Activated B cell treated with CpG ODN at 0.5 μM for 24 hours (primary cell): ENCODE data around the gene ECI2. TPM values are rescaled to one million over a fixed set of nuclear protein-coding genes. Genes with fewer than 3 reads are reported as not detected.
A peak's percentile ranks its signal among the peaks of the same experiment; 100 is the strongest.

Source experiments
- ATAC-seq: fragments of 200-7000 bp; cut with Tn5 transposase; one replicate; pipeline ENCODE4 v1.10.0; 2021; ENCODE audit warnings: low read depth, mild to moderate bottlenecking, moderate library complexity
- CTCF ChIA-PET: fragments of 350-600 bp; sonication (Branson Sonifier 250); formaldehyde crosslinking; loops from one replicate; lab custom pipeline; 2021; ENCODE audit warnings: antibody characterized with exemption; lab: Charles Lee
- POLR2A ChIA-PET: fragments of 350-600 bp; sonication (Branson Sonifier 250); formaldehyde crosslinking; loops from one replicate; lab custom pipeline; 2021; ENCODE audit warnings: antibody characterized with exemption; lab: Charles Lee
- DNase-seq: peaks from one replicate; pipeline ENCODE4 v3.0.0; 2022
- H3K27ac Mint-ChIP-seq: one replicate; pipeline ENCODE4 v1.8.0; 2020; ENCODE audit warnings: mixed read lengths
- H3K27me3 Mint-ChIP-seq: one replicate; pipeline ENCODE4 v1.8.0; 2021; ENCODE audit warnings: mixed read lengths
- H3K36me3 Mint-ChIP-seq: one replicate; pipeline ENCODE4 v1.8.0; 2021; ENCODE audit warnings: low read depth, mixed read lengths
- H3K4me1 Mint-ChIP-seq: one replicate; pipeline ENCODE4 v1.8.0; 2021; ENCODE audit warnings: mixed read lengths
- H3K4me3 Mint-ChIP-seq: one replicate; pipeline ENCODE4 v1.8.0; 2020; ENCODE audit warnings: mild to moderate bottlenecking, mixed read lengths
- H3K9me3 Mint-ChIP-seq: one replicate; pipeline ENCODE4 v1.8.0; 2020; ENCODE audit warnings: mixed read lengths
- intact Hi-C: fragments of 100-400 bp; cut with micrococcal nuclease; formaldehyde crosslinking; loops from one replicate; pipeline ENCODE4 v1.15.1; 2024
- total RNA-seq: library from RNA; stranded (reverse); gene quantifications from 2 replicates; pipeline ENCODE4 v1.2.3, GENCODE V29; 2022
- TF ChIP-seq, protein P1 (sequence below): fragments of 200-600 bp; IDR thresholded peaks from one replicate; pipeline ENCODE4 v1.8.0; 2022; ENCODE audit warnings: antibody characterized with exemption, mild to moderate bottlenecking

ECI2 gene
- total RNA-seq, 1 donor from 2014 or later: 15.8 TPM

DNA sequence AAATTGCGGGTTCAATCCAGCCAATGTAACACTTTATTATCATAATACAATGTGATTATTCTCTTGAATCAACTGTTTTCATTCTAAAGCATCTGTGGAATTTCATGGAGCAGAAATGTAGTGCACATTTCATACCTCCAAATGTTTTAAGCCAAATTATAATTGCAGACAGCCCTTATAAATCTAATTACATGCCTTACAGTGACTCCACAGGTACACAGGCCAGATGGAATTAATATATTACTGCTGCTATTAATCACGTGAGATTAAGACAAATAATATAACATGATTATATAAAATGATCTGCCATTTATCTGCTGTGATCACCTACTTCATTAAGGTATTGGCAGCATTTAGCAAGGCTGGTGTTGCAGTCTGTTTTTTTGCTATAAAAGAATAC is 9.7 kb upstream of the ECI2 start:
- H3K27me3 Mint-ChIP-seq: peaks cover 7% of the 10 kb centered on the region
- ATAC-seq: no peak
- no peak for DNase-seq
- no peaks in the 10 kb centered on the region for H3K4me1 Mint-ChIP-seq
- ChIA-PET CTCF (no interaction called here), POLR2A (no interaction called here)
- intact Hi-C loops: no loop called here
- no peaks in the 10 kb centered on the region for H3K36me3 Mint-ChIP-seq
- H3K9me3 Mint-ChIP-seq: no peaks in the 10 kb centered on the region
- H3K4me3 Mint-ChIP-seq: no peak overlapping the region
- H3K27ac Mint-ChIP-seq: no peak overlapping the region
- TF ChIP-seq, protein P1, sequence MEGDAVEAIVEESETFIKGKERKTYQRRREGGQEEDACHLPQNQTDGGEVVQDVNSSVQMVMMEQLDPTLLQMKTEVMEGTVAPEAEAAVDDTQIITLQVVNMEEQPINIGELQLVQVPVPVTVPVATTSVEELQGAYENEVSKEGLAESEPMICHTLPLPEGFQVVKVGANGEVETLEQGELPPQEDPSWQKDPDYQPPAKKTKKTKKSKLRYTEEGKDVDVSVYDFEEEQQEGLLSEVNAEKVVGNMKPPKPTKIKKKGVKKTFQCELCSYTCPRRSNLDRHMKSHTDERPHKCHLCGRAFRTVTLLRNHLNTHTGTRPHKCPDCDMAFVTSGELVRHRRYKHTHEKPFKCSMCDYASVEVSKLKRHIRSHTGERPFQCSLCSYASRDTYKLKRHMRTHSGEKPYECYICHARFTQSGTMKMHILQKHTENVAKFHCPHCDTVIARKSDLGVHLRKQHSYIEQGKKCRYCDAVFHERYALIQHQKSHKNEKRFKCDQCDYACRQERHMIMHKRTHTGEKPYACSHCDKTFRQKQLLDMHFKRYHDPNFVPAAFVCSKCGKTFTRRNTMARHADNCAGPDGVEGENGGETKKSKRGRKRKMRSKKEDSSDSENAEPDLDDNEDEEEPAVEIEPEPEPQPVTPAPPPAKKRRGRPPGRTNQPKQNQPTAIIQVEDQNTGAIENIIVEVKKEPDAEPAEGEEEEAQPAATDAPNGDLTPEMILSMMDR: no peak

DNA sequence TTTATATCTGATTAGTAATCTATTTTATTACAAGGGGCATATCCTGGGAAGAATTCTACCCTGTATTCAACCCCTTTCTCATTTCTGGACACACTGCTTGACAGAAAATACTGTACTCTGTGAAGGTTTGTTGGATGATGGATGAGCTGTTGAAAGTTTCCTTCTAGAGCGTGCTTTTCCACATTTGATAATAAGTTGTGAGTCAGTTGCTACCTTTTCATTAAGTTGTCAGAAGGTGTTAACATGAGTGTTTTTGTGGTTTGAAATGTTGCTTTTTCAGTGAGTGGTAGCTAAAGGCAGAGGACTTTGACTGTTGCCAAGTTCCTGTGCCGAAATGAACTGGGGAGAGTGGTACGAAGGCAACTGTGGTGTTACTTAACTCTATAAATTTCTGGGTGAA is 3.9 kb upstream of the ECI2 start:
- Mint-ChIP-seq H3K9me3 (no peaks in the 10 kb centered on the region), H3K27ac (no peak overlapping the region), H3K27me3 (no peaks in the 10 kb centered on the region), H3K4me3 (no peak overlapping the region), H3K4me1 (peaks cover 18% of the 10 kb centered on the region), H3K36me3 (no peaks in the 10 kb centered on the region)
- intact Hi-C loops: loop anchor here (5.0 kb wide), 4 partner anchors 292 to 882 kb away; partner anchors contain the start of genes CDYL, FAM50B and PSMG4
- DNase-seq: no peak
- ChIA-PET CTCF (interaction anchor here (0.7 kb wide), 1 partner anchor 16 kb away, joined by 3 read pairs; no protein-coding TSS in a partner anchor), POLR2A (interaction anchor here (0.6 kb wide), 1 partner anchor 1405 kb away, joined by 3 read pairs; no protein-coding TSS in a partner anchor)
- TF ChIP-seq, protein P1: no peak
- ATAC-seq: no peak

DNA sequence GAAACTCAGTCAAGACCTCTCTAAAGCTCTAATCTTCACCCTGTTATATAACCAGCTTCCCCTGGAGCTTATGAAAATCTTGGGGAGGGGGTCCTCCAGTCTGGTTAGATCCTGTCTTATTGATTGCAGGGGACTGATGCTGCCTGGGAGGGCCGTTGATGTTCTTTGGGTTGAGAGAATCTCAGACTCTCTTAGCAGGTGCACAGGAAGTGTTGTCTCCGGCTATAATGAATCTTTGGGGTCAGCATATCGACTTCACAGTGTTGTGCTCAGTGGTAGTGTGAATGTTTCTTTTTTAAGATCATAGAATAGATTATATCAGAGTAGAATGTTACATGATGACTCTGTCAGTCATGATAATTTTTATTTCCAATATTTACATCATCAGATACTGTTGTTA is 2.8 kb upstream of the ECI2 start:
- Mint-ChIP-seq H3K4me3 (no peak overlapping the region), H3K27ac (no peak overlapping the region), H3K4me1 (peaks cover 27% of the 10 kb centered on the region), H3K36me3 (peaks cover 4% of the 10 kb centered on the region), H3K9me3 (no peaks in the 10 kb centered on the region), H3K27me3 (no peaks in the 10 kb centered on the region)
- POLR2A ChIA-PET: interaction anchor here (0.6 to 4.0 kb wide), 3 partner anchors 117 to 1148 kb away, joined by 3 to 21 read pairs (median 3); no protein-coding TSS in a partner anchor
- intact Hi-C loops: loop anchor here (5.0 kb wide), 4 partner anchors 291 to 881 kb away; partner anchors contain the start of genes CDYL, FAM50B and PSMG4
- DNase-seq (no peak), ATAC-seq (no peak)
- CTCF ChIA-PET: interaction anchor here (0.7 to 1.5 kb wide), 2 partner anchors 15 to 117 kb away, joined by 3 to 6 read pairs; a partner anchor contains a TSS
- TF ChIP-seq, protein P1: no peak

GRCh38 chr6:4136354-4136831 is 1.0 kb upstream of the ECI2 start:
- peak overlapping the region; percentile 76 for H3K27ac Mint-ChIP-seq
- DNase-seq: no peak
- peaks cover 2% of the 10 kb centered on the region for H3K9me3 Mint-ChIP-seq
- POLR2A ChIA-PET: interaction anchor here (1.0 to 4.0 kb wide), 6 partner anchors 10 to 1073 kb away, joined by 3 to 32 read pairs (median 13); a partner anchor contains a TSS
- H3K27me3 Mint-ChIP-seq: no peaks in the 10 kb centered on the region
- peak overlapping the region; percentile 85 for H3K4me3 Mint-ChIP-seq
- peaks cover 17% of the 10 kb centered on the region for H3K36me3 Mint-ChIP-seq
- TF ChIP-seq, protein P1: no peak
- peaks cover 27% of the 10 kb centered on the region for H3K4me1 Mint-ChIP-seq
- ATAC-seq: no peak
- CTCF ChIA-PET: interaction anchor here (1.1 to 2.4 kb wide), 3 partner anchors 17 to 74 kb away, joined by 4 to 12 read pairs (median 12); no protein-coding TSS in a partner anchor
- intact Hi-C loops: loop anchor here (5.0 kb wide), 4 partner anchors 289 to 879 kb away; partner anchors contain the start of genes CDYL, FAM50B and PSMG4
